Subcutaneous adipose tissue (tissue), 4 donors: ENCODE results near the gene ARMH2. TPM values are rescaled to one million over a fixed set of nuclear protein-coding genes. Genes with fewer than 3 reads are reported as not detected.

Experiments used
- total RNA-seq, 4 donors: library from RNA; depleted of rRNA; stranded (reverse); fragments of >200 nt; gene quantifications; one replicate each; pipeline ENCODE4 v1.1.0, GENCODE V29; 2016
- TF ChIP-seq, protein P1 (sequence below): fragments of 450-650 bp; IDR thresholded peaks from one replicate; pipeline ENCODE4 v1.5.1; 2016; ENCODE audit warnings: low read depth, mild to moderate bottlenecking, control low read depth, antibody characterized with exemption, moderate library complexity

Gene ARMH2
- total RNA-seq, 4 donors from 2014 or later, result not detected

DNA sequence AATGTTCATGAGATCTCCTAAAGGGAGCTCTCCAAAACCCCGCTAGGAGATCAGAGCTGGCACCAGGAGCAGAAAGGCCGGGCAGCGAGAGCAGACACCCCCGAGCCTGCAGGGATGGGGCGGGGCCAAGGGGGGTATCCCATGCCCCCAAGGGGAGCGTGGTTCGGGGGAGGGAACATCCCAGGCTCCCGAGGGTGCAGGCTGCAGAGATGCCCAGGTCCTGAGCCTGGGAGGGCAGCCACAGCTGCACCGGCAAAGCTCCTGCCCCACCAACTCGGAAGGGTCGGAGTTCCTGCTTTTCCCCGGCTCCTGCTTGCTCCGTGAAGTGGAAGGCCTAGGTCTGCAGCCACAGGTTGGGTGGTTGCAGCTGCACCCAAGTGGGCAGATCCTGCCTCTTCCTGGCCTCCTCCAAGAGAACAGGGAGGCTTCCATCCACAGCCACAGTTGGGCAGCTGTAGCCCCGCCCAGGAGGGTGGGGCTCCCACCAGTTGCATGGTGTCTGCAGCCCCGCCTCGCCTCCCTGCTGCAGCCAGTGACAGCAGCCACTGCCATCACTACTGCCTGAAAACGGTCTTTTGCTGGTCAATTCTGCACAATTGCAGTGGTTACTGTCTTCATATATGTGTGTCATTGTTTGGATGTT lies 37.4 kb downstream of the ARMH2 start:
- TF ChIP-seq, protein P1, sequence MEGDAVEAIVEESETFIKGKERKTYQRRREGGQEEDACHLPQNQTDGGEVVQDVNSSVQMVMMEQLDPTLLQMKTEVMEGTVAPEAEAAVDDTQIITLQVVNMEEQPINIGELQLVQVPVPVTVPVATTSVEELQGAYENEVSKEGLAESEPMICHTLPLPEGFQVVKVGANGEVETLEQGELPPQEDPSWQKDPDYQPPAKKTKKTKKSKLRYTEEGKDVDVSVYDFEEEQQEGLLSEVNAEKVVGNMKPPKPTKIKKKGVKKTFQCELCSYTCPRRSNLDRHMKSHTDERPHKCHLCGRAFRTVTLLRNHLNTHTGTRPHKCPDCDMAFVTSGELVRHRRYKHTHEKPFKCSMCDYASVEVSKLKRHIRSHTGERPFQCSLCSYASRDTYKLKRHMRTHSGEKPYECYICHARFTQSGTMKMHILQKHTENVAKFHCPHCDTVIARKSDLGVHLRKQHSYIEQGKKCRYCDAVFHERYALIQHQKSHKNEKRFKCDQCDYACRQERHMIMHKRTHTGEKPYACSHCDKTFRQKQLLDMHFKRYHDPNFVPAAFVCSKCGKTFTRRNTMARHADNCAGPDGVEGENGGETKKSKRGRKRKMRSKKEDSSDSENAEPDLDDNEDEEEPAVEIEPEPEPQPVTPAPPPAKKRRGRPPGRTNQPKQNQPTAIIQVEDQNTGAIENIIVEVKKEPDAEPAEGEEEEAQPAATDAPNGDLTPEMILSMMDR, result no peak

DNA sequence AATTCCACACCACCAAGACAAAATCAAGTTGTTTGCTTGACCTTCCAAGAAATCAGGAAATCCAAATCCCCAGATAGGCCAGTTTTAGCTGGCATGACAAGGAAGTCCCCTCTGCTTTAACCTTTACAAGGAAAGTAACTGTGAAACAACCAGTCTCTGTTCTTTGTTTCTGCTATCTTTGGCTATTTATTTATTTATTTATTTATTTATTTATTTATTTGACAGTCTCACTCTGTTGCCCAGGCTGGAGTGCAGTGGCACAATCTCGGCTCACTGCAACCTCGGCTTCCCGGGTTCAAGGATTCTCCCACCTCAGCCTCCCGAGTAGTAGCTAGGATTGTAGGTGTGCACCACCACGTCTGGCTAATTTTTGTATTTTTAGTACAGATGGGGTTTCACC lies 38.5 kb downstream of the ARMH2 start:
- TF ChIP-seq, protein P1, result no peak

DNA sequence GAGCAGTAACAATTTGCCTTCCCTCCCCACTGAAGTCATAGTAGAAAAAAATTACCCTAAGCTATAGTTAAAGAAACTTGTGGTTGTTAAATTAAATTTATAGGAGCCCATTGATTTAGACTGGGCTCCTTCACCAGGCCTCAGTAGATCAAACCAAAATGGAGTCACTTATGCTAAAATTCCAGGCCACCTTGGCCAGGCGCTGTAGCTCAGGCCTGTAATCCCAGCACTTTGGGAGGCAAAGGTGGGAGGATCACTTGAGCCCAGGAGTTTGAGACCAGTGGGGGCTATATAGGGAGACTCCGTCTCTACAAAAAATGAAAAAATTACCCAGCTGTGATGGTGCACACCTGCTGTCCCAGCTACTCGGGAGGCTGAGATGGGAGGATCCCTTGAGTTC lies 39.0 kb downstream of the ARMH2 start:
- TF ChIP-seq, protein P1, result no peak

DNA sequence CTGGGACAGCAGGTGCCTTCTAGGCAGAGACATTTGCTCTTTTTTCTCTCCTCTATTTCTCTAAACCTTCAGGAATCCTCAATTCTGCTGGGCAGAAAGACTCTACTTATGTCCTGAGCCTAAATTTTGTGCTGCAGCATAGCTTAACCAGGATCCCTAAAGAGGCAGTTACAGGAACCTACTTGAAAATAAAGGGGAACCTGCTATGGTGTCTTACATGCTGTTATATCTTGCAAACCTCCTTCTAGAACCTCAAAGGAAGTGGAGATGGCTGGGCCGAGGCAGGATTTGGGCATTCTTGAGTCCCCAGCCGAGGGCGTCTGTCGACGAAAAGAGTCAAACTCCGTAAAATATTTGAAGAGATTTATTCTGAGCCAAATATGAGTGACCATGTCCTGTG lies 41.1 kb downstream of the ARMH2 start:
- TF ChIP-seq, protein P1, result no peak

DNA sequence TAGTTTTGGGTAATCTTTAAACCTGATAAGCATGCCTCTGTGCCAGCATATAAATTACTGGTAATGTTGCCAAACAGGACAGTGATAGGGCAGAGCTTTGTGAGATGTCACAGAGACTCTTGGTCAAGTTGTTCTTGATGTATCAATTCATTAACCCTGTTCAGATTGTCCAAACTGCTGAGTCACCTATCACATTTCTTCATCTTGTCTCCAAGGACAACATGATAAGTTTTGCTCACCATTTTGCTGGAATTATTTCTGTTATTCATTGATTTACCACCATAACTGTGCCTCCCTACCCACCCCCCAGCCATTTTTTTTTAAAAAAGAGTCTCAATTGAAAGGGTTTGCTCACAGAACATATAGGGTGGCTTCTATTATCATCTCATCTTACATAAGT lies 43.4 kb downstream of the ARMH2 start:
- TF ChIP-seq, protein P1, result no peak

DNA sequence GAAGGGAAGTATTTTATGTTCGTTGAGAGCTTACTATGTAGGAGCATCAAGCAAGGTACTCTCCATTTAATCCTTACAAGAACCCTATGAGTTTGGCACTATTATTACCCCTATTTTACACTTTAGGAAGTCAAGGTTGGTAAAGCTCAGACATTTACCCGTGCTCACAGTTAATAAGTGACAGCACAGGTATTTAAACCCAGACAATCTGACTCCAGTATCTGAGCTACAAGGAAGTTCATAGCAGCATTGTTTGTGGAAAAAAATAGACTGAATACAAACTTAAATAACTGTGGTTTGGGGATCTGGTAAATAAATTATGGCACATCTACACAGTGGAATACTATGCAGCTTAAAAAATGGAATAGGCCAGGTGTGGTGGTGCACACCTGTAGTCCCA lies 45.2 kb downstream of the ARMH2 start:
- TF ChIP-seq, protein P1, result no peak

DNA sequence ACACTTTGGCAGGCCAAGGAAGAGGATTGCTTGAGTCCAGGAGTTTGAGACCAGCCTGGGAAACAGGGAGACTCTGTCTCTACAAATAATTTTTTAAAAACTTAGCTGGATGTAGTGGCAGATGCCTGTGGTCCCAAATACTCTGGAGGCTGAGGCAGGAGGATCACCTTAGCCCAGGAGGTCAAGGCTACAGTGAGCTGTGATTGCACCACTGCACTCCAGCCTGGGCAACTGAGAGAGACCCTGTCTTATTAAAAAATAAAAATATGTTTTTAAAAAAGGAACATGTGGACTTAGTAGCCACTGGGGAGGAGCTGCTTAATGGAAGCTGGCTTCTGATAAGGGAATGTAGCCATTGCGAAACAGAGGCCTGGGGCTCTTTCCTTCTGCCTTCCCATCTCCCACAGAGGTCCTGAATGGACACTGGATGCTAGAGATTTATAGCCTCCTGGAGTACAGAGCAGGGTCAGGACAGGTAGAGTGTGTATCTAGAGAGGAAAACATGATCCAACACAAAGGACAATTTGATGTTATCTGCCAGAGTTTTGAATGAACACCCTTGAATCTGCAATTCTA lies 45.7 kb downstream of the ARMH2 start:
- TF ChIP-seq, protein P1, result no peak
